GM06990 (cell line): Measurements from ENCODE around the gene RBM47.

ENCODE experiments used
- DNase-seq: peaks from one replicate; pipeline ENCODE4 v3.0.0-alpha.2; 2011; ENCODE audit not compliant: insufficient read length; ENCODE audit errors: extremely low read depth
- H3K27me3 ChIP-seq: replicated peaks from 2 replicates; pipeline ENCODE4 v1.6.0; 2011; ENCODE audit warnings: low read length; ENCODE audit not compliant: control insufficient read depth, insufficient read depth
- H3K36me3 ChIP-seq: 2 replicates; pipeline ENCODE4 v1.5.1; 2011; ENCODE audit warnings: low read length; ENCODE audit not compliant: control insufficient read depth, insufficient read depth
- H3K4me3 ChIP-seq: replicated peaks from 2 replicates; pipeline ENCODE4 v1.5.1; 2011; ENCODE audit warnings: low read depth, mild to moderate bottlenecking, control low read depth, low read length
- CTCF ChIP-seq: IDR thresholded peaks from 2 replicates; pipeline ENCODE4 v1.5.1; 2011; ENCODE audit warnings: low read length, control low read depth, mild to moderate bottlenecking, inconsistent platforms; ENCODE audit not compliant: insufficient read depth, poor library complexity, severe bottlenecking

RBM47 gene

GRCh38 chr4:40419231-40419912 is 210.3 kb downstream of the RBM47 start:
- H3K36me3 ChIP-seq = peaks cover 3% of the 10 kb centered on the region
- H3K4me3 ChIP-seq = no peak overlapping the region
- TF ChIP-seq CTCF = no peak
- no peaks in the 10 kb centered on the region for H3K27me3 ChIP-seq
- no peak for DNase-seq

DNA sequence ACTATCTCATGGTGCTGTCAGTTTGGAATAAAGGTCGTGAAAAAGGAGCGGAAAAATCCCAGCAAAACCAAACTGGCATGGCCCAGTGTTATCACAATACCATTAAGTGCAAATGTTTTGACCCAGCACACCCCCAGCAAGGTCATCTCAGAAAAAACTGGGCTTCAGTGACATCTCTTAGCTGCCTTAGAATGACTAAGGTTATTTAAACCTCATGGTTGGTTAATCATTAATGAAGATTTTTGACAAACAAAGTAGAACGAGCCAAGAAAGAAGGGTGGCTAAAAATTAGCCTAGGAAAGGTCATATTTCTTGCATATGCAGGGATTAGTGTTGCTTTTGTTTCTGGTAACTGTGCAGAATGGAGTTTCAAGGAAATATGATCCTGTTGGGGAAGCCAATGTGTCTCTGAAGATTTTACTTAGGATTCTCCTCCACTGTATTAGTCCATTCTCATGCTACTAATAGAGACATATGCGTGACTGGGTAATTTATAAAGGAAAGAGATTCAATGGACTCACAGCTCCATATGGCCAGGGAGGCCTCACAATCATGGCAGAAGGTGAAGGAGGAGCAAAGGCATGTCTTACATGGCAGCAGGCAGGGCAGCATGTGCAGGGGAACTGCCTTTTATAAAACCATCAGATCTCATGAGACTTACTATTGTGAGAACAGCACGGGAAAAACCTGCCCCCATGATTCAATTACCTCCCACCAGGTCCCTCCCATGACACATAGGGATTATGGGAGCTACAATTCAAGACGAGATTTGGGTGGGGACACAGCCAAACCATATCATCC is 211.0 kb downstream of the RBM47 start:
- no peak overlapping the region for H3K4me3 ChIP-seq
- no peak for TF ChIP-seq CTCF
- no peaks in the 10 kb centered on the region for H3K27me3 ChIP-seq
- no peak for DNase-seq
- H3K36me3 ChIP-seq = peaks cover 3% of the 10 kb centered on the region

GRCh38 chr4:40417941-40418340 is 211.7 kb downstream of the RBM47 start:
- H3K4me3 ChIP-seq = no peak overlapping the region
- H3K27me3 ChIP-seq = no peaks in the 10 kb centered on the region
- TF ChIP-seq CTCF = no peak
- no peak for DNase-seq
- peaks cover 3% of the 10 kb centered on the region for H3K36me3 ChIP-seq

DNA sequence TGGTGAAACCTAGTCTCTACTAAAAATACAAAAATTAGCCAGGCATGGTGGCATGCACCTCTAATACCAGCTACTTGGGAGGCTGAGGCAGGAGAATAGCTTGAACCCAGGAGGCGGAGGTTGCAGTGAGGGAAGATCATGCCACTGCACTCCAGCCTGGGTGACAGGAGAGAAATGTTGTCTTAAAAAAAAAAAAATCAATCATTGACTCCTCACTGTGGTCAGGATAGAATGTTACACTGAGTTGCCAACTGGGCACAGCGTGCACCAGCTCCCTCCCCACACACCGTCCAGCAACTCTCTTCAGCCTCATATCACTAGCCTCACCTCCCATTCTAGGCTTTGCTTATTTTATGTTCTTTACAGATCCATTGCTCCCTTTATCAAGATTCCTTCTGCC is 215.0 kb downstream of the RBM47 start:
- H3K4me3 ChIP-seq = no peak overlapping the region
- DNase-seq = no peak
- H3K36me3 ChIP-seq = no peaks in the 10 kb centered on the region
- H3K27me3 ChIP-seq = no peaks in the 10 kb centered on the region
- no peak for TF ChIP-seq CTCF

- no peak for DNase-seq
- no peaks in the 10 kb centered on the region for H3K27me3 ChIP-seq
- no peak for TF ChIP-seq CTCF
- no peaks in the 10 kb centered on the region for H3K36me3 ChIP-seq
- H3K4me3 ChIP-seq = no peak overlapping the region
These were observed 216.5 kb downstream of the RBM47 start for GRCh38 chr4:40412866-40413795.
